HEK293 (cell line): ENCODE measurements around the gene SET.

ENCODE experiments used
- FEZF1 ChIP-seq: fragments of 450-650 bp; formaldehyde crosslinking; IDR thresholded peaks from 2 replicates; pipeline ENCODE4 v1.5.1; 2016; ENCODE audit warnings: missing biosample characterization, missing genetic modification characterization
- ZNF394 ChIP-seq: fragments of 450-650 bp; formaldehyde crosslinking; IDR thresholded peaks from 2 replicates; pipeline ENCODE4 v1.5.1; 2016; ENCODE audit warnings: missing biosample characterization, missing genetic modification characterization, mild to moderate bottlenecking, moderate library complexity, borderline replicate concordance

GRCh38 chr9:128721487-128722010 lies 32.5 kb downstream of the SET start:
- TF ChIP-seq FEZF1 (tag by site-specific recombination) = no peak
- no peak for TF ChIP-seq ZNF394
